Caco-2 (cell line): ENCODE measurements around the gene JARID2. TPM values are rescaled to one million over a fixed set of nuclear protein-coding genes. Genes with fewer than 3 reads are reported as not detected.

Experiments used
- BruUV-seq: library from RNA; stranded (reverse); fragments of 400-500 nt; replicated peaks from 2 replicates; lab custom pipeline; 2021; lab: Mats Ljungman, UMichigan
- CTCF ChIA-PET: fragments of 300-600 bp; sonication (Branson Sonifier 250); formaldehyde crosslinking; loops from one replicate; lab custom pipeline; 2022; ENCODE audit warnings: antibody characterized with exemption; lab: Charles Lee
- POLR2A ChIA-PET: fragments of 300-600 bp; sonication (Branson Sonifier 250); formaldehyde crosslinking; loops from one replicate; lab custom pipeline; 2022; ENCODE audit warnings: antibody characterized with exemption; lab: Charles Lee
- DNase-seq, 2 experiments: peaks; one replicate each; pipeline versions ENCODE4 v3.0.0 to v3.0.0-alpha.2; 2020 to 2022
- H3K27me3 ChIP-seq: replicated peaks from 2 replicates; pipeline ENCODE4 v1.6.0; 2011; ENCODE audit warnings: low read length; ENCODE audit not compliant: control insufficient read depth, insufficient read depth
- H3K36me3 ChIP-seq: 2 replicates; pipeline ENCODE4 v1.5.1; 2011; ENCODE audit warnings: low read length; ENCODE audit not compliant: control insufficient read depth, insufficient read depth
- H3K4me1 ChIP-seq: fragments of 250-450 bp; sonication (Bioruptor Pico); 2 replicates; pipeline ENCODE4 v1.5.1; 2020; ENCODE audit warnings: mild to moderate bottlenecking
- H3K4me3 ChIP-seq: 2 replicates; pipeline ENCODE4 v1.5.1; 2011; ENCODE audit warnings: low read depth, mild to moderate bottlenecking, control low read depth, low read length
- H3K9me3 ChIP-seq: fragments of 250-450 bp; sonication (Bioruptor Pico); 2 replicates; pipeline ENCODE4 v1.5.1; 2020; ENCODE audit warnings: mild to moderate bottlenecking, moderate library complexity
- H3K27ac Mint-ChIP-seq: one replicate; pipeline ENCODE4 v1.8.0; 2022; ENCODE audit warnings: mixed read lengths; ENCODE audit not compliant: unreplicated experiment
- H3K27me3 Mint-ChIP-seq: one replicate; pipeline ENCODE4 v1.8.0; 2022; ENCODE audit warnings: mixed read lengths; ENCODE audit not compliant: insufficient read depth, unreplicated experiment
- H3K36me3 Mint-ChIP-seq: one replicate; pipeline ENCODE4 v1.8.0; 2022; ENCODE audit warnings: mild to moderate bottlenecking, mixed read lengths; ENCODE audit not compliant: insufficient read depth, unreplicated experiment
- H3K4me1 Mint-ChIP-seq: one replicate; pipeline ENCODE4 v1.8.0; 2022; ENCODE audit warnings: low read depth, mixed read lengths; ENCODE audit not compliant: unreplicated experiment
- H3K4me3 Mint-ChIP-seq: one replicate; pipeline ENCODE4 v1.8.0; 2022; ENCODE audit warnings: mild to moderate bottlenecking, moderate library complexity, mixed read lengths; ENCODE audit not compliant: unreplicated experiment
- H3K9me3 Mint-ChIP-seq: one replicate; pipeline ENCODE4 v1.8.0; 2022; ENCODE audit warnings: mixed read lengths; ENCODE audit not compliant: unreplicated experiment
- CTCF ChIP-seq, 2 experiments: fragments of 200-600 bp in 1 of 2; IDR thresholded peaks; 1 replicate in 1 of 2; 2 replicates in 1 of 2; pipeline versions ENCODE4 v1.5.1 to v1.8.0; 2011 to 2022; ENCODE audit warnings: antibody characterized with exemption in 1 of 2, control low read depth in 1 of 2, inconsistent platforms in 1 of 2, low read depth in 1 of 2, low read length in 1 of 2, mild to moderate bottlenecking in 1 of 2, moderate library complexity in 1 of 2; ENCODE audit not compliant: insufficient read depth in 1 of 2, severe bottlenecking in 1 of 2, unreplicated experiment in 1 of 2
- intact Hi-C: fragments of 100-400 bp; cut with micrococcal nuclease; formaldehyde crosslinking; loops from one replicate; pipeline ENCODE4 v1.10.0; 2022; ENCODE audit not compliant: unreplicated experiment
- total RNA-seq: library from RNA; stranded (reverse); gene quantifications from 2 replicates; pipeline ENCODE4 v1.2.3, GENCODE V29; 2022

JARID2 gene
- total RNA-seq, 1 experiment from 2014 or later, result 18.3 TPM

GRCh38 chr6:15346315-15346714, 100.4 kb downstream of the JARID2 start:
- BruUV-seq, result no TSS peak
- ChIA-PET POLR2A (no interaction called here), CTCF (no interaction called here)
- Mint-ChIP-seq H3K27me3 (no peaks in the 10 kb centered on the region), H3K27ac (no peak overlapping the region), H3K4me1 (no peaks in the 10 kb centered on the region), H3K36me3 (no peaks in the 10 kb centered on the region), H3K4me3 (no peak overlapping the region), H3K9me3 (no peaks in the 10 kb centered on the region)
- H3K4me1 ChIP-seq, result no peaks in the 10 kb centered on the region
- no peak for DNase-seq
- H3K27me3 ChIP-seq, result no peaks in the 10 kb centered on the region
- TF ChIP-seq CTCF (IDR thresholded peaks at IDR 0.05; ENCODE audit: insufficient read depth in 1 of 2, low read depth in 1 of 2, low read length in 1 of 2, severe bottlenecking in 1 of 2, unreplicated experiment in 1 of 2), result no peak
- intact Hi-C loops, result no loop called here
- H3K9me3 ChIP-seq, result no peaks in the 10 kb centered on the region
- no peaks in the 10 kb centered on the region for H3K36me3 ChIP-seq
- H3K4me3 ChIP-seq, result no peak overlapping the region

GRCh38 chr6:15348528-15348927, 102.7 kb downstream of the JARID2 start:
- H3K9me3 ChIP-seq, result no peaks in the 10 kb centered on the region
- no peak for DNase-seq
- no peak for TF ChIP-seq CTCF (IDR thresholded peaks at IDR 0.05; ENCODE audit: insufficient read depth in 1 of 2, low read depth in 1 of 2, low read length in 1 of 2, severe bottlenecking in 1 of 2, unreplicated experiment in 1 of 2)
- Mint-ChIP-seq H3K9me3 (no peaks in the 10 kb centered on the region), H3K27ac (no peak overlapping the region), H3K4me1 (no peaks in the 10 kb centered on the region), H3K36me3 (no peaks in the 10 kb centered on the region), H3K4me3 (no peak overlapping the region), H3K27me3 (no peaks in the 10 kb centered on the region)
- CTCF ChIA-PET, result no interaction called here
- H3K4me3 ChIP-seq, result no peak overlapping the region
- no peaks in the 10 kb centered on the region for H3K4me1 ChIP-seq
- no peaks in the 10 kb centered on the region for H3K27me3 ChIP-seq
- POLR2A ChIA-PET, result no interaction called here
- H3K36me3 ChIP-seq, result no peaks in the 10 kb centered on the region
- intact Hi-C loops, result no loop called here
- BruUV-seq, result no TSS peak

- H3K4me3 Mint-ChIP-seq, result no peak overlapping the region
- Histone ChIP-seq H3K27me3 (no peaks in the 10 kb centered on the region), H3K4me1 (no peaks in the 10 kb centered on the region), H3K9me3 (no peaks in the 10 kb centered on the region), H3K36me3 (no peaks in the 10 kb centered on the region), H3K4me3 (no peak overlapping the region)
- H3K4me1 Mint-ChIP-seq, result no peaks in the 10 kb centered on the region
- H3K9me3 Mint-ChIP-seq, result no peaks in the 10 kb centered on the region
- BruUV-seq, result no TSS peak
- POLR2A ChIA-PET, result no interaction called here
- no peak for TF ChIP-seq CTCF (IDR thresholded peaks at IDR 0.05; ENCODE audit: insufficient read depth in 1 of 2, low read depth in 1 of 2, low read length in 1 of 2, severe bottlenecking in 1 of 2, unreplicated experiment in 1 of 2)
- H3K36me3 Mint-ChIP-seq, result no peaks in the 10 kb centered on the region
- DNase-seq, result no peak
- no peaks in the 10 kb centered on the region for H3K27me3 Mint-ChIP-seq
- no peak overlapping the region for H3K27ac Mint-ChIP-seq
- intact Hi-C loops, result no loop called here
- CTCF ChIA-PET, result no interaction called here
These were observed 103.5 kb downstream of the JARID2 start for GRCh38 chr6:15349379-15349778.
